ENCODE data around the gene NOTCH1. TPM values are rescaled to one million over a fixed set of nuclear protein-coding genes. Genes with fewer than 3 reads are reported as not detected.

NOTCH1 gene
- polyA plus RNA-seq, 2 of the 4 experiments (the other 2 are of a cell fraction) = 0.88 to 5.7 TPM

- no peak for ATAC-seq
- FAIRE-seq = no peak
- DNase-seq (ENCODE audit: low read depth in 1 of 2, low spot score in 1 of 2) = no peak
- Histone ChIP-seq H3K9me3 (no peaks in the 10 kb centered on the region), H3K27ac (peak overlapping the region in 1 of 2 experiments; percentile 36; a peak in 1 of 6 replicates), H3K4me3 (no peak overlapping the region), H3K4me2 (no peak overlapping the region), H3K4me1 (peaks cover 33% of the 10 kb centered on the region)
- TF ChIP-seq, protein P1, sequence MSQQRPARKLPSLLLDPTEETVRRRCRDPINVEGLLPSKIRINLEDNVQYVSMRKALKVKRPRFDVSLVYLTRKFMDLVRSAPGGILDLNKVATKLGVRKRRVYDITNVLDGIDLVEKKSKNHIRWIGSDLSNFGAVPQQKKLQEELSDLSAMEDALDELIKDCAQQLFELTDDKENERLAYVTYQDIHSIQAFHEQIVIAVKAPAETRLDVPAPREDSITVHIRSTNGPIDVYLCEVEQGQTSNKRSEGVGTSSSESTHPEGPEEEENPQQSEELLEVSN (IDR thresholded peaks at IDR 0.05; ENCODE audit: borderline replicate concordance, low read depth) = no peak
- no peak for TF ChIP-seq HOXA7 (CRISPR knock-in tag; IDR thresholded peaks at IDR 0.05)
- 73% methylated on average over 15 of the region's 22 CpGs for WGBS (ENCODE audit: missing lambda C conversion rate)
- ChIA-PET POLR2A (no interaction called here), CTCF (interaction anchor here (1.1 to 4.1 kb wide), 4 partner anchors 14 to 91 kb away, joined by 5 to 20 read pairs (median 10); no protein-coding TSS in a partner anchor)
Observed at GRCh38 chr9:136533775-136534157, 12.1 kb downstream of the NOTCH1 start.

GRCh38 chr9:136532799-136533774, 12.8 kb downstream of the NOTCH1 start:
- ATAC-seq (no peak), DNase-seq (ENCODE audit: low read depth in 1 of 2, low spot score in 1 of 2) (no peak), FAIRE-seq (no peak)
- TF ChIP-seq NFE2L2 (conservative IDR thresholded peaks at IDR 0.05; ENCODE audit: low read length) (no peak), HDAC2 (IDR thresholded peaks at IDR 0.05) (no peak), HOXB5 (CRISPR knock-in tag; IDR thresholded peaks at IDR 0.05) (no peak), NPAS2 (CRISPR knock-in tag; IDR thresholded peaks at IDR 0.05; ENCODE audit: borderline replicate concordance) (no peak), PHF8 (IDR thresholded peaks at IDR 0.05; ENCODE audit: borderline replicate concordance, low read depth) (no peak), EHMT2 (IDR thresholded peaks at IDR 0.05; ENCODE audit: low read depth) (no peak), RAD21 (conservative IDR thresholded peaks at IDR 0.05 in 1 of 2, IDR thresholded peaks at IDR 0.05 in 1 of 2) (no peak), BHLHE40 (IDR thresholded peaks at IDR 0.05; ENCODE audit: low read depth, low read length) (no peak), FOSB (CRISPR knock-in tag; IDR thresholded peaks at IDR 0.05) (no peak), TP53 (CRISPR knock-in tag; IDR thresholded peaks at IDR 0.05) (no peak), CHD4 (IDR thresholded peaks at IDR 0.05; ENCODE audit: borderline replicate concordance) (no peak), TFCP2L1 (CRISPR knock-in tag; IDR thresholded peaks at IDR 0.05) (no peak), MAX (IDR thresholded peaks at IDR 0.05) (no peak), ATOH8 (CRISPR knock-in tag; IDR thresholded peaks at IDR 0.05; ENCODE audit: low read depth) (no peak), RARB (CRISPR knock-in tag; IDR thresholded peaks at IDR 0.05) (no peak), FOXS1 (CRISPR knock-in tag; IDR thresholded peaks at IDR 0.05) (no peak), HOXA7 (CRISPR knock-in tag; IDR thresholded peaks at IDR 0.05) (no peak), SMC3 (IDR thresholded peaks at IDR 0.05) (no peak), SREBF2 (IDR thresholded peaks at IDR 0.05) (no peak)
- TF ChIP-seq, protein P1 (IDR thresholded peaks at IDR 0.05; ENCODE audit: borderline replicate concordance, low read depth) = no peak
- Histone ChIP-seq H3K9me3 (no peaks in the 10 kb centered on the region), H3K4me3 (no peak overlapping the region), H3K27ac (peak overlapping the region in 1 of 2 experiments; percentile 19; a peak in 1 of 6 replicates), H3K4me2 (no peak overlapping the region), H3K4me1 (peaks cover 36% of the 10 kb centered on the region)
- POLR2A ChIA-PET = no interaction called here
- CTCF ChIA-PET = interaction anchor here (1.1 to 4.1 kb wide), 4 partner anchors 15 to 92 kb away, joined by 5 to 20 read pairs (median 10); no protein-coding TSS in a partner anchor
- WGBS (ENCODE audit: missing lambda C conversion rate) = 83% methylated on average over 16 of the region's 35 CpGs
